GM20431 (cell line): ENCODE measurements around the gene TLE2.

ENCODE experiments used
- in situ Hi-C: fragments of 300-500 bp; cut with MseI, MboI; formaldehyde crosslinking; loops from one replicate; pipeline ENCODE4 v1.15.0; 2020; ENCODE audit warnings: low sequenced_read_pairs; ENCODE audit not compliant: unreplicated experiment

The TLE2 gene

GRCh38 chr19:3029065-3029923 is at the start of gene TLE2:
TSS of gene TLE2 (minus strand) at chr19:3029280. CDS start at chr19:3028904, 376 bp downstream.
- in situ Hi-C loops: no loop called here

- in situ Hi-C loops: no loop called here
Measured at GRCh38 chr19:3075605-3076431, 46.7 kb upstream of the TLE2 start.

- in situ Hi-C loops: no loop called here
Measured at GRCh38 chr19:3073931-3074595, 45.0 kb upstream of the TLE2 start.

- in situ Hi-C loops: no loop called here
Measured at GRCh38 chr19:3073159-3073563, 44.1 kb upstream of the TLE2 start.

- in situ Hi-C loops: no loop called here
Measured at GRCh38 chr19:3071768-3072167, 42.7 kb upstream of the TLE2 start.

GRCh38 chr19:3068071-3068470 is 39.0 kb upstream of the TLE2 start:
- in situ Hi-C loops: no loop called here

GRCh38 chr19:3067563-3067962 is 38.5 kb upstream of the TLE2 start:
- in situ Hi-C loops: no loop called here

GRCh38 chr19:3066482-3067049 is 37.5 kb upstream of the TLE2 start:
- in situ Hi-C loops: no loop called here

- in situ Hi-C loops: no loop called here
Measured at GRCh38 chr19:3065675-3066357, 36.7 kb upstream of the TLE2 start.

GRCh38 chr19:3064011-3064330 is 34.9 kb upstream of the TLE2 start:
- in situ Hi-C loops: no loop called here

GRCh38 chr19:3062165-3063105 is 33.4 kb upstream of the TLE2 start, which contains the start of gene TLE5:
TSS of gene TLE5 (minus strand) at chr19:3062495. CDS start at chr19:3062200, 295 bp downstream.
- in situ Hi-C loops: no loop called here

GRCh38 chr19:3061182-3062161 is 32.4 kb upstream of the TLE2 start:
- in situ Hi-C loops: no loop called here

- in situ Hi-C loops: no loop called here
Measured at GRCh38 chr19:3060857-3061181, 31.7 kb upstream of the TLE2 start.

GRCh38 chr19:3059653-3060052 is 30.6 kb upstream of the TLE2 start:
- in situ Hi-C loops: no loop called here

GRCh38 chr19:3058821-3059314 is 29.8 kb upstream of the TLE2 start:
- in situ Hi-C loops: no loop called here

- in situ Hi-C loops: no loop called here
Measured at GRCh38 chr19:3058009-3058820, 29.1 kb upstream of the TLE2 start.

GRCh38 chr19:3057275-3057714 is 28.2 kb upstream of the TLE2 start:
- in situ Hi-C loops: no loop called here
